ENCODE results near the gene HOXA2.
A peak's percentile ranks its signal among the peaks of the same experiment; 100 is the strongest.

HOXA2 gene

GRCh38 chr7:27097686-27098577 is 4.6 kb downstream of the HOXA2 start:
- DNase-seq = no peak

DNA sequence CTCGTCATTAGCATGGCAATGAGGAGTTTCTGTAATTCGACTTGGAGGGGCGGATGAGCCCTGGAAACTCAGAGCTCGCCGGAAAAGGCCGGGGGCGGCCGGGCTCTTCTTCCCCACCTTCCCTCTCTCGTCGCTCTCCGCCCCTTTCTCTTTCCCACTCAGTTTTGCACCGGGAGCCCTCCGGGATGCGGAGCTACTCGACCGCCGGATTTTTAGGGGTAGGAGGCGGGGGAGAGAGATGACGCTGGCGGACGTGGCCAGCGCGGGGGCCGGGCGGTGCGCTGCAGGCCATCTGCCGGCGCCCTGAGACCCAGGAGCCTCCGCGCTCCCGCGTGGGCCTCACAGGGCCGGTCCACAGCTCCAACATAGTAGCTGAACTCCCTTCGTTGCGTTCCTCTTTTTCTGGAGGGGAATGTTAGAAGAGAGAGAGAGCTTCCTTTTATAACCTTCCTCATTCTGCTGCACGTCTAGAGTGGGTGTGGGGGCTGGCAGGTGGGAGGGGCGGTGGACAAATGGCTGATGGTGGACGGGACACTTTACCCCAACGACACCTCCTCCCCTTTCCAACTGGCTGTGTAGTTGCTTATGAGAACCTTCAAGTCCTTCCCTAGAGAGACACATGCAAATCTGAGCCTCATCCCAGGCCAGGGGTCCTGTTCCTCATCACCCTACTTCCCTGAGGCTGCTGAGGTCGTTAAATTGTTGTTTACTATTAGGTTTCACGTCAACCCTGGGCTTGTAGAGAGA is 5.5 kb downstream of the HOXA2 start:
- no peak for DNase-seq

- DNase-seq = peak; percentile 42
These were observed 6.4 kb downstream of the HOXA2 start, which contains the start of gene HOXA1 for GRCh38 chr7:27095897-27096767. Gene HOXA1 (minus strand): TSS chr7:27096000. CDS start chr7:27095912, 88 bp downstream.

GRCh38 chr7:27095050-27095896 is 7.2 kb downstream of the HOXA2 start:
- no peak for DNase-seq

DNA sequence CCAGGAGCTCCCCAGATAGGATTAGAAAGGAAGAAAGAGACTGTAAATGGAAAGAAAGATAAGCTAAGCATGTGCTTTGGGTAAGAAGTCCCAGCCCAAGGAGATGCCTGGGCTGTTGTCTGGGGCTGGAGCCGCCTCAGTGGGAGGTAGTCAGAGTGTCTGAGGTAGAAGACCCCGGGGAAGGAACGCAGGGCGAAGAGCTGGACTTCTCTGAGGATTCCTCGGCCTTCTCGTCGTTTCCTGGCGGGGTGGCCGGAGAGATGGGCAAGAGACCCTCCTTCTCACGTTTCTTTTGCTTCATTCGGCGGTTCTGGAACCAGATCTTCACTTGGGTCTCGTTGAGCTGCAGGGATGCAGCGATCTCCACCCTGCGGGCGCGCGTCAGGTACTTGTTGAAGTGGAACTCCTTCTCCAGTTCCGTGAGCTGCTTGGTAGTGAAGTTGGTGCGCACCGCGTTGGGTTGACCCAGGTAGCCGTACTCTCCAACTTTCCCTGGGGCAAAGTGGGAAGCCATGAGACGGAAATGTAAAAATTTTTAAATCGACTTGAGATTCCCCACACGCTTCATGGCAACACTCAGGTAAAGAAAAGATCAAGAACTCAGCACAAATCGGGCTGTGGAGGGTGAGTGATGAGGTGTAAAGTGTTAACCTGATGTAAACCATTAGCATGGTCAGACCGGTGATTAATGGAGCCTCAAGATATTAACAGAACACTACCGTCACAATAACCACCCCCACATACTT is 8.0 kb downstream of the HOXA2 start:
- no peak for DNase-seq

DNA sequence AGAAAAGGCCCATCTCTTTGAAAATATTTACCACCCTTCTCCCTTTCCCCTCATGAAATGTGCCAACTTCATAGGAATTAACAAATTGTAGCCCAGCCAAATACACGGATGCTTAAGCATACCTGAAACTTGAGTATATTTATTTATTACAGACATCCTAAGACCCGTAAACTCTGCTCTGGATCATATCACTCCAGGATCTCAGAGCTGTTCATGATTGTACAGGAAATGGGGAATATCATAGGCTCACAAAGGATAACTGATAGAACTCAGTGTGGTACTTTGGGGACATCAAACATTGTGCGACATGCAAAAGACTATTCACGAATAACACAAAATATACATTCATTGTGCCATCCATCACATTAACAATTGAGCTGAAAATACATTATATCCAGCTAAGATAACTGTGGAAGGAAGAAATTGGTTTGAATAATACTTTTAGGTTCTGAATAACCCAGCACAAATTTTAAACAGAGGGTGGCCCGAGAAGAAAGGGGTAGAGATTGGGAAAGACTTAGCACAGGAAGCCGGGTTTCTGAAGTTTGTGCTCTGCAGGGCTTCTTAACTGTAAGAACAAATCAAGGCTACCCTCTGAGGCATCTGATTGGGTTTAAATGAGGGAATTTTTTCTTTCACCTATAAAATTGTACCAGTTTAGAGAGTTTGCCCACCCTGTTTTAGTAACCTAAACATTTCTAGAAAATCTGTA is 9.1 kb downstream of the HOXA2 start:
- DNase-seq = no peak

- DNase-seq = no peak
These were observed 9.7 kb downstream of the HOXA2 start for GRCh38 chr7:27092819-27093110.

DNA sequence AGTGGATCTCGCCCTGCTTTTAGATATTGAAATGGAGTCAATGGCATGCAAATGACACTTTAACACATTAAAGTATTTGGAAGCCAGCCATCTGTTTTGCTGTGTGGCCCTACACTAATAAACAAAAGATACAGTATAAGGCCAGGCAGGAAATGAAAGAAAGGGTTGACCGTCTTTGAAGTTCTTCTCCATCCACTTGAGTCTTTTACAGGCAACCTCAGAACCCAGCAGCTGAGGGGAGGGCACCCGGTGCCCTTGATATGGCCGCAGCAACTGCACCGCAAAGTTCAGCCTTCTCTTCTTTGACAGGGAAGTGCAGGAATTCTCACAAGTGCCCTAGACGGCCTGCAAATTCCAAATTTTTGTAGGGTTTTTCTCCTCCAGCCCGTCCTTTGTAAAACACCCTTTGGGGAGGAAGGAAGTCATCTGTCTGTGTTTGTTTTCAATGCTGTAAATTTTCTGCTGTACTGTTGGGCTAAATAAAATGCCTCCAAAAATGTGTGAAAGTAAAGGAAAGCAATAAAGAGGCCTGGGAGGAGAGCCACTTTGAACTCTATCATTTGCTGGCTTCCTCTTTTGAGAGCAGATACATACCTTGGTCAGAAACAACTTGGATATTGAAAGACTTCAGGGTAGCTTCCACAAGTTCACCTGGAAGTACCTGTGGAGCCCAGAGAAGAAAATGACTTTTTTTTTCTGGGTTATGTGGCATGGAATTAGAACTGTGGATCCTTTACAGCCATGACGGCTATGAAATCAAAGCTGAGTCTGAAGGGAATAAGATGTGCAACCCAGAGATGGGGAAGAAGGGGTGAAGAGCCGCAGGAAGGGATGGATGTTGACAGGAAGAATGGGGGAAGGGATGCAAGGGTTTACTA is 10.3 kb downstream of the HOXA2 start:
- DNase-seq = no peak

GRCh38 chr7:27091105-27091504 is 11.4 kb downstream of the HOXA2 start:
- DNase-seq = no peak

DNA sequence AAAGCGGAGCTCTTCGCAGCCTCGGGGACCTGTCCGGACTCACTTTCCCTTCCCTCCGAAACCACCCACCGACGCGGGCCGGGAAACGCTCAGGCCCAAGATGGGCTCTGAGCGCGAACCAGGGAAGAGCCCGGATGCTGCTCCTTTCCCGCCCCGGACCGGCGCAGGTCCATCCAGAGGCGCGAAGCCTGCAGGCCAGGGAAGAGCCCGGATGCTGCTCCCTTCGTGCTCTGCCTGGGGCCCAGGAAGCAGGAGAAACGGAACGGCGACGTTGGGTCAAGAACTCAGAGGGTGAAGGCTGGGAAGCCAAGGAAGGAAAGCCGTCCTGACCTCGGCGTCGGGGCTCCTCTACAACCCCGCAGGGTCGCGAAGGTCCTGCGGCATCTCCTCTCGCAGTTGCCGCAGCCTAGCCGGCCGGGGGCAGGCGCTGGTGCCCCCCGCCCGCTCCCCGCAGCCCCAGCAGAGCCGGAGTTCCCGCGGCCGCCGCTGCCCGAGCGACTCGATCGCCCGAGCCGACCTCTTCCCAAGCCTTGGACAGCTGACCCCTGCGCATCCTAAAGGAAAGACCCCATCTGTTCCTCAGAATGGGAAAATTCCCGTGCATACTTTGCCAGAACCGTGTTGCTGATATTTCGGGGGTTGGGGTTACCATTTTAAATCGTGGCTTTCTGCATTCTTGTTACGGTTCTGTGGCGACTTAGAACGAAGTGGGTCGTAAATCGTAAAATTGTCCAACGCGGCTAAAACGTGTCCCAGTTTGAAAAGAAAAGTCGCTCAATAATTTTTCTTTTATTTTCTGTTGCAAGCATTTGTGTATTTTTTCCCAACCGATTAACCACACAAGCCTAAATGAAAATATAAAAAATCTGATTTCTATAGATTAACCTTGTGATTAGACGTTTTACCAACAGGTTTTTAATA is 14.2 kb downstream of the HOXA2 start:
- DNase-seq = no peak

DNA sequence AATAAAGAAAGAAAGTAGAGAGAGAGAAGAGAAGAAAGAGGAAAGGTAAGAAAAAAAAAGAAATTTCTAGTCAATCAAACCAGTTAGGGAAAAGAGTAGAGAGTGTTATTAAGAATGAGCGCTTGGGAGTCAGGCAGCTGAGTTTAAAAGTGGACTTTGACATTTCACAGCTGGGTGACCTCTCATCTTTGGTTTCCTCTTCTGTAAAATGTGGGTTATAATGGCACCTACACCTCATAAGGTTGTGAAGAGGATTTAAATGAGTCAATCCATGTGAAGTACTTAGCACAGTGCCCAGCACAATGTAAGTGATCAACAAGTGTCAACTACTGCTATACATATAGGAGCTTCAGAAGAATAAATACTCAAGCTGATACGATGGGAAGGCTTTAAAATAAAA is 18.8 kb downstream of the HOXA2 start:
- DNase-seq = no peak

- DNase-seq = no peak
These were observed 20.3 kb downstream of the HOXA2 start for GRCh38 chr7:27082171-27082570.

- no peak for DNase-seq
These were observed 21.5 kb downstream of the HOXA2 start for GRCh38 chr7:27080844-27081436.

GRCh38 chr7:27079234-27079975 is 23.1 kb downstream of the HOXA2 start:
- DNase-seq = no peak

DNA sequence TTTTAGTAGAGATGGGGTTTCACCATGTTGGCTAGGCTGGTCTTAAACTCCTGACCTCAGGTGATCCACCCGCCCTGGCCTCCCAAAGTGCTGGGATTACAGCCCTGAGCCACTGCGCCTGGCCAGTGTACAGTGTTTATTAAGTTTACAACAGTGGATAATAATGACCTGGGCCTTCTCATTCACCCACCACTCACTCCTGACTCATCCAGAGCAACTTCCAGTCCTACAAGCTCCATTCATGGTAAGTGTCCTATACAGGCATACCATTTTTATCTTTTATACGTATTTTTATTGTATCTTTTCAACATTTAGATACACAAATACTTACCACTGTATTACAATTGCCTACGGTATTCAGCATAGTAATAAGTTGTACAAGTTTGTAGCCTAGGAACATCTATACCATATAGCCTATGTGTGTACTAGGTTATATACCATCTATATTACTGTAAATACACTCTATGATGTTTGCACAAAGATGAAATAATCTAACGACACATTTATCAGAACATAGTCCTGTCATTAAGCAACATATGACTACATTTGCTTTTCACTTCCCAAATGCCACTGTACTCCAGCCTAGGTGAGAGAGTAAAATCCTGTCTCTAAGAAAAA is 23.8 kb downstream of the HOXA2 start:
- no peak for DNase-seq

DNA sequence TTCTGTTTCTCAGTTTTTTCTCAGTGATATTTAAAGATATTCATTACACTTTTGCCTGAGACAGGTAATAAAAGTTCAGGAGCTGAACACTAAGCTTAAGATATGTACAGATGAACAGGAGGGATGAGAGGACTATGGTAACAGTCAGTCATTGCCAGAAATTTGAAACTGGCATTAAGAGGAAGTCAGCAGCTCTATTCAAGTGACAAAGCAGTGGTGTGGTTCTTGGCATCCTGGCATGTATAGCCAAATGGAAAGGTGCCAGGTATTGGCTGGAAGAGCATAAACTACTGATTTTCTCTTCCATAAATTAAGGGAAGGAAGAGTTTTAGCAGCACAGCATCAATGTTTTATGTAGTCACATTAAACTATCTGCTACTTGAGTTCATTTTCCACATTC is 29.4 kb downstream of the HOXA2 start:
- no peak for DNase-seq
